ENCODE data around the gene CRHR1.

DNA sequence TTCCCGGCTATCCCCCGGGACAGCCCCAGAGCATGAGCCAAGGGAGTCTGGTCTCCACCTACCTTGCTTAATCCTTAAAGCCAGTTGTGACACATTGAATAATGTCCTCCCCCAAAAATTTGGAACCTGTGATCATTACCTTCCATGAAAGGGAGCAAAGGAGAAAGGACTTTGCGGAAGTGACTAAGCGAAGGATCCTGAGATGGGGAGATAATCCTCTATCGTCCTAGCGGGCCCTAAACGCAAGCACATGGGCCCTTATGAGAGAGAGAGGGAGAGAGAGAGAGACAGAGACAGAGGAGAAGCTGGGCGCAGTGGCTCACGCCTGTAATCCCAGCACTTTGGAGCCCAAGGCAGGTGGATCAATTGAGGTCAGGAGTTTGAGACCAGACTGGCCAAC, 70.1 kb downstream of the CRHR1 start:
- TF ChIP-seq, protein P1, sequence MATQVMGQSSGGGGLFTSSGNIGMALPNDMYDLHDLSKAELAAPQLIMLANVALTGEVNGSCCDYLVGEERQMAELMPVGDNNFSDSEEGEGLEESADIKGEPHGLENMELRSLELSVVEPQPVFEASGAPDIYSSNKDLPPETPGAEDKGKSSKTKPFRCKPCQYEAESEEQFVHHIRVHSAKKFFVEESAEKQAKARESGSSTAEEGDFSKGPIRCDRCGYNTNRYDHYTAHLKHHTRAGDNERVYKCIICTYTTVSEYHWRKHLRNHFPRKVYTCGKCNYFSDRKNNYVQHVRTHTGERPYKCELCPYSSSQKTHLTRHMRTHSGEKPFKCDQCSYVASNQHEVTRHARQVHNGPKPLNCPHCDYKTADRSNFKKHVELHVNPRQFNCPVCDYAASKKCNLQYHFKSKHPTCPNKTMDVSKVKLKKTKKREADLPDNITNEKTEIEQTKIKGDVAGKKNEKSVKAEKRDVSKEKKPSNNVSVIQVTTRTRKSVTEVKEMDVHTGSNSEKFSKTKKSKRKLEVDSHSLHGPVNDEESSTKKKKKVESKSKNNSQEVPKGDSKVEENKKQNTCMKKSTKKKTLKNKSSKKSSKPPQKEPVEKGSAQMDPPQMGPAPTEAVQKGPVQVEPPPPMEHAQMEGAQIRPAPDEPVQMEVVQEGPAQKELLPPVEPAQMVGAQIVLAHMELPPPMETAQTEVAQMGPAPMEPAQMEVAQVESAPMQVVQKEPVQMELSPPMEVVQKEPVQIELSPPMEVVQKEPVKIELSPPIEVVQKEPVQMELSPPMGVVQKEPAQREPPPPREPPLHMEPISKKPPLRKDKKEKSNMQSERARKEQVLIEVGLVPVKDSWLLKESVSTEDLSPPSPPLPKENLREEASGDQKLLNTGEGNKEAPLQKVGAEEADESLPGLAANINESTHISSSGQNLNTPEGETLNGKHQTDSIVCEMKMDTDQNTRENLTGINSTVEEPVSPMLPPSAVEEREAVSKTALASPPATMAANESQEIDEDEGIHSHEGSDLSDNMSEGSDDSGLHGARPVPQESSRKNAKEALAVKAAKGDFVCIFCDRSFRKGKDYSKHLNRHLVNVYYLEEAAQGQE (IDR thresholded peaks at IDR 0.05; ENCODE audit: insufficient read depth in 1 of 2, low read depth in 2 of 2, low read length in 2 of 2): no peak
- TF ChIP-seq TAF1 (IDR thresholded peaks at IDR 0.05; ENCODE audit: borderline replicate concordance, insufficient read depth, low read length): no peak
- TF ChIP-seq POLR2AphosphoS5 (IDR thresholded peaks at IDR 0.05; ENCODE audit: low read depth, low read length): no peak
- no peak for TF ChIP-seq SIN3A (IDR thresholded peaks at IDR 0.05; ENCODE audit: borderline replicate concordance, insufficient read depth, low read length)
- TF ChIP-seq FOXP2 (optimal IDR thresholded peaks at IDR 0.05; ENCODE audit: borderline replicate concordance, extremely low read depth, extremely low read length, insufficient read depth): no peak

Data from PFSK-1 (cell line).